Prostate gland (tissue), 2 donors: ENCODE results near the gene MBD3L1.

Source experiments
- CTCF ChIP-seq, 4 experiments: fragments of 200-600 bp in 2 of 4; fragments of 450-650 bp in 2 of 4; sonication (generic) in 2 of 4; IDR thresholded peaks; 1 replicate in 3 of 4; 2 replicates in 1 of 4; pipeline ENCODE4 v1.5.1; 2016 to 2019; ENCODE audit warnings: antibody characterized with exemption in 4 of 4, mild to moderate bottlenecking in 2 of 4, moderate library complexity in 2 of 4
- POLR2A ChIP-seq: fragments of 450-650 bp; IDR thresholded peaks from one replicate; pipeline ENCODE4 v1.6.1; 2016; ENCODE audit warnings: antibody characterized with exemption, mild to moderate bottlenecking
- POLR2AphosphoS5 ChIP-seq: sonication (generic); formaldehyde crosslinking; IDR thresholded peaks from one replicate; pipeline ENCODE4 v1.6.1; 2017; ENCODE audit warnings: antibody characterized with exemption

- TF ChIP-seq CTCF (IDR thresholded peaks at IDR 0.05) (no peak), POLR2A (no peak), POLR2AphosphoS5 (no peak)
Measured at GRCh38 chr19:8846819-8847218, 14.6 kb downstream of the MBD3L1 start.
